ENCODE results near the gene SNRNP48.

- TF ChIP-seq EZH2 (IDR thresholded peaks at IDR 0.05; ENCODE audit: low read length, unreplicated experiment) (no peak), EZH2phosphoT487 (IDR thresholded peaks at IDR 0.05; ENCODE audit: borderline replicate concordance, low read length) (no peak)
- TF ChIP-seq, protein P1, sequence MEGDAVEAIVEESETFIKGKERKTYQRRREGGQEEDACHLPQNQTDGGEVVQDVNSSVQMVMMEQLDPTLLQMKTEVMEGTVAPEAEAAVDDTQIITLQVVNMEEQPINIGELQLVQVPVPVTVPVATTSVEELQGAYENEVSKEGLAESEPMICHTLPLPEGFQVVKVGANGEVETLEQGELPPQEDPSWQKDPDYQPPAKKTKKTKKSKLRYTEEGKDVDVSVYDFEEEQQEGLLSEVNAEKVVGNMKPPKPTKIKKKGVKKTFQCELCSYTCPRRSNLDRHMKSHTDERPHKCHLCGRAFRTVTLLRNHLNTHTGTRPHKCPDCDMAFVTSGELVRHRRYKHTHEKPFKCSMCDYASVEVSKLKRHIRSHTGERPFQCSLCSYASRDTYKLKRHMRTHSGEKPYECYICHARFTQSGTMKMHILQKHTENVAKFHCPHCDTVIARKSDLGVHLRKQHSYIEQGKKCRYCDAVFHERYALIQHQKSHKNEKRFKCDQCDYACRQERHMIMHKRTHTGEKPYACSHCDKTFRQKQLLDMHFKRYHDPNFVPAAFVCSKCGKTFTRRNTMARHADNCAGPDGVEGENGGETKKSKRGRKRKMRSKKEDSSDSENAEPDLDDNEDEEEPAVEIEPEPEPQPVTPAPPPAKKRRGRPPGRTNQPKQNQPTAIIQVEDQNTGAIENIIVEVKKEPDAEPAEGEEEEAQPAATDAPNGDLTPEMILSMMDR (conservative IDR thresholded peaks at IDR 0.05; ENCODE audit: low read depth, low read length): no peak
Observed at GRCh38 chr6:7578516-7578915, 11.5 kb upstream of the SNRNP48 start.

Measured in PC-3 (cell line).